NCI-H524 (cell line): ENCODE measurements around the gene FUBP1.

Source experiments
- DNase-seq, 2 experiments: peaks; one replicate each; lab custom pipeline; 2025; lab: John Stamatoyannopoulos, UW

Gene FUBP1

GRCh38 chr1:77987919-77988318 is 9.0 kb upstream of the FUBP1 start:
- DNase-seq, result no peak

- DNase-seq, result no peak
Observed at GRCh38 chr1:77986810-77987209, 7.9 kb upstream of the FUBP1 start.

DNA sequence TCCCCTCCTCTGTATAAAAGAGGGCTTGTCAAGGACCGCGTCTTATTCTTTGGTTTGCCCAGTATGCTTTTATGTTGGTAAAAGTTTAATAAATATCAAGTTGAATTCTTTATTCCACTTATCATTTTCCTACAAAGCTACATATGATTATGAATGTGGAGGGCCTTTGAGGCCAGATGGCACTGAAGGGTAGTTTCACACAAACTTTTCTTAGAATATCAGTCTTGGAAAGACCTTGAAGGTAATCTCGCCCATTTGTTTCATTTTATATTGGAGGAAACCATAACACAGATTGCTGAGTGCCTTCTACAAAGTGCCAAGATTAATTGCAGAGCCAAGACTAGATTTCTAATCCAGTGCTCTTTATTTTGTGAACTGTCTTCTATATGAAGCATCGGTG is 5.8 kb upstream of the FUBP1 start:
- DNase-seq, result no peak

DNA sequence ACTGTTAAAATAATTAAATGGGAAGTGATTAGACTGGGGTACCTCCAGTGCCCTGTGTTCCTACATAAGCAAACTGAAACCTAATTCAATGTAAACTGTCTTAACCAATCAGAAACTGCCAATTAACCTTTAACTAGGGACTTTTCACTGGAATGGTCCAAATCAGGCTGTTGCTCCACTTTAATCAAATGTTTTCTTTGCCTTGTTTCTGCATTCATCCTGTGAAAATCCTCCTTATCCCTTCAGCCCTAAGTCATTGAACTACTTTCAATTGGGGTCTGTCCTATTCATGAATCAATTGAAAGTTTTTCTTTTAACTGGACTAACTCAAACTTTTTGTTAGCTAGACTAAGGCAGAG is 5.1 kb upstream of the FUBP1 start:
- DNase-seq, result no peak

- DNase-seq, result peak in 1 of 2 experiments; percentile 47
Observed at GRCh38 chr1:77983352-77983996, 4.6 kb upstream of the FUBP1 start.

DNA sequence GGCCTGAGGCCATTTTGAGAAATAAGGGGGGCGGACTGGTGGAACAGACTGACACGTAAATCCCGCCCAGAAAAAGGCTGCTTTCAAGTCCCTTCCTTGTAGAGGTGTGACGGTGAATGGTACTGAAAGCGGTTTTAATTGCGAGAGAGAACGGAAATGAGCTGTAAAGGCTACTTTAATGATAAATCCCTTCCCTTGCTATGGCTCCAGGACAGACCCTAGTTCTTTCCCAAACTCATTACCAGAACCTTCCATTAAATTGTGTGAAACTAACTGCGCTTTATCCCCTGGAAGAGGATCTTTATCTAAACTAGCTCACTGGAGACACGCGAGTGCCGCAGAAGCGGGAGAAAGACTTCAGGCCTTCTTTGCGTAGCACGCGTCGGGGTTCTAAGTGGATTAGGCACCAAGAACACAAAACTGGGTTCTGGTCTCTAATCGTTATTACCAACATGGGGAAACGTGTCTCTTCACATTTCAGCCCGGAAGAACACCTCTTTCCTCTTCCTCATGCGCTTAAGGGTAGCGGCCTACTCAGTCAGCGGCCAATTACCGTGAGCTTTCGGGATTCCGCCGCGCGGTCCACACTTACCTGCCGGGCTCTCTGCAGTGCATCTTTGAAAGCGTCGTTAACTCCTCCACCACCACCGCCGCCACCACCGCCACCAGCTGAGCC is 441 bp downstream of the FUBP1 start:
- DNase-seq, result peak; percentile 71 to 76

DNA sequence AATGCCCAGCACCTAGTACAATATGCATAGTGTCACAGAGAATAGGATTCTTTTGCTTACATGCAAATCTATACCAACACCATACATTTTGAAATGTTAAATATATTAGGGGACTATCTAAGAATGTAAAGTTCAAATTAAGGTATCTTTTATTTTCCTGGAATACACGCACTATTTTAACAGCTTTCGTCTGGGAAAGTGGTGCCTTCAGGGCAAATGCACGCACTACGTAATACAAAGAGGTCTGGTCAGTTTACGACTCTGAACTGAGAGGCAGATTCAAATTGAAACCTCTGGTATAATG is 931 bp downstream of the FUBP1 start:
- no peak for DNase-seq

- no peak for DNase-seq
Observed at GRCh38 chr1:77976433-77977076, 2.3 kb downstream of the FUBP1 start.

- DNase-seq, result no peak
Observed at GRCh38 chr1:77975907-77976306, 3.0 kb downstream of the FUBP1 start.

GRCh38 chr1:77975386-77975785 is 3.5 kb downstream of the FUBP1 start:
- no peak for DNase-seq

- DNase-seq, result no peak
Observed at GRCh38 chr1:77972080-77972479, 6.8 kb downstream of the FUBP1 start.

DNA sequence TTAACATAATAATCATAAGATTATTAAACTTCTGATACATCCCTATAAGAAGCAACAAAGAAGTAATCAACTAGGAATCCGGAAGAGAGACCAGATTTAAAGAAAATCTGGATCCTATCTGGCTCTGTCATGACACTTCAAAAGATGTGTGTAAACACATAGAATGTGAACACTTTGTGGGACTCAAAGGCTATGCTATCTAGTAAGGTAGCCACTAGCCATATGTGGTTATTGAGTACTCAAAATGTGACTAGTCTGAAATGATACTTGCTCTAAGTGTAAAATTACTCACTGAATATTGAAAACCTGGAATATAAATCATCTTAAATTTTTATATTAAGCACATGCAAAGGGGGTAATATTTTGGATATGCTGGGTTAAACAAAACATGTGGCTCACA is 8.7 kb downstream of the FUBP1 start:
- DNase-seq, result no peak

- DNase-seq, result no peak
Observed at GRCh38 chr1:77966291-77966690, 12.6 kb downstream of the FUBP1 start.

GRCh38 chr1:77961392-77961791 is 17.5 kb downstream of the FUBP1 start:
- DNase-seq, result no peak

DNA sequence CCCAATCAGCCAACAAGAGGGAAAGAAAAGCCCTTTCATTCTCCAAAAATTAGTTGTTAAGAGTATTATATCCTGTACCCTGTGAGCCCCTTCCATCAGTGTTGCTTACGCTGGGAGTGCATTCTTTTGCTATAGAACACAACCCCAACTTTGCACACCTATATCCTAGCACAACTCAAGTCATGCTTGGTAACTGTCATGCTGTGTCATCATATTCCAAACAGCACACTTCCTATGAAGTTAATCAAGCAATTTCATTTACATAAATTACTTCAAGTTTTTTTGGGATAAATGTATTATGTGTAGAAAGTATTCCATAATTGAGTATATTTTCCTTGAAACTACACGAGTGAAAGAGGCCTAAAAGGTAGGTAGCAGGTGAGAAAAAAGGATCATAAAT is 20.0 kb downstream of the FUBP1 start:
- DNase-seq, result no peak

- DNase-seq, result no peak
Observed at GRCh38 chr1:77958391-77958790, 20.5 kb downstream of the FUBP1 start.

GRCh38 chr1:77956464-77956863 is 22.4 kb downstream of the FUBP1 start:
- no peak for DNase-seq

- DNase-seq, result no peak
Observed at GRCh38 chr1:77955709-77956108, 23.2 kb downstream of the FUBP1 start.

GRCh38 chr1:77954521-77954920 is 24.4 kb downstream of the FUBP1 start:
- no peak for DNase-seq

GRCh38 chr1:77953907-77954306 is 25.0 kb downstream of the FUBP1 start:
- no peak for DNase-seq

GRCh38 chr1:77951328-77951727 is 27.5 kb downstream of the FUBP1 start:
- no peak for DNase-seq

- no peak for DNase-seq
Observed at GRCh38 chr1:77950873-77951272, 28.0 kb downstream of the FUBP1 start.

DNA sequence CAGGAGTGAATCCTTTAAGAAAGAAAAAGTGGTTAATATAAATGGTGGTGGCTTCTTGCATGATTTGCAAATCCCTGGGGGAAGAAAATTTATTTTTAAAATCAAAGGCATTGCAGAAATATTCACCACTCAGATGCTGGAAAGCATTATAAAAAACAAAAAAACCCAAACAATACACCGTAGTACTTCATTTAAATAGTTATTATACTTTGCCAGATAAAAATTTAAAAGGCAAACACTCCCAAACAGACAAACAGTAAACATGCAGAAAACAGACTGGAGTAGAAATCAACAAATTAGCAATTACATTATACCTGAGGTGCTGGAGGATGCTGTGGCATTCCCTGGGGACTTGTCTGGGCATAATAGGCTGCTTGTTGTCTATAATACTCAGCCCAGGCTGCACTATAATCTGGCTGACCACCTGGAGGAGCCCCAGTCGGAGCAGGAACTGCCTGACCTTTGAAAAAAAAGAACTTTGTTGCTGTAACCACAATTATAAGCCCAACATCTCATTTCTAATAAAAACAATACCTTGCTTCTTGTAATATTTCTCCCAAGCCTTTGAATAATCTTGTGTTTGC is 29.9 kb downstream of the FUBP1 start:
- peak in 1 of 2 experiments; percentile 44 for DNase-seq
